Measurements from ENCODE around the gene RGS10.

The RGS10 gene

DNA sequence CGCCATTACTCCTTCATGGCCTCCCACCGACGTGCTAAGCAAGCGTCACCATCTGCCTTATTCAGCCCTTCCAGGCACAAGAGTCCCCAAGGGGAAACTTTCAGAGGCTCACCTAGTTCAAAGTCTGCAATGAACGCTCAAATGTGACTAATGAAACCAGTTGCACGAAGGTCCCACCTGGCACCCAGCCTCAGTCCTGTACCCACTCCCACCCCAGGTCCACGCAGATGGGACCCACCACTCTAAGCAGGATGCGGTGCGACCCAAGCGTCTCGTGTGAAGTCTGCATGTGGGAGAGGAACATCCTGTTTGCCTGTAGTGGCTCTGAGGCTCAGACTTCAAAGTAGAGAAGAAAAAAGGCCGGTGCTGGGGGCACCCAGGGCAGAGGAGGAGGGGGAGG is 40.3 kb downstream of the RGS10 start:
- in situ Hi-C loops (cut with MboI; ENCODE audit: low pct_unique_long_range_greater_than_20kb, low sequenced_read_pairs), result no loop called here
- DNase-seq, result no peak

DNA sequence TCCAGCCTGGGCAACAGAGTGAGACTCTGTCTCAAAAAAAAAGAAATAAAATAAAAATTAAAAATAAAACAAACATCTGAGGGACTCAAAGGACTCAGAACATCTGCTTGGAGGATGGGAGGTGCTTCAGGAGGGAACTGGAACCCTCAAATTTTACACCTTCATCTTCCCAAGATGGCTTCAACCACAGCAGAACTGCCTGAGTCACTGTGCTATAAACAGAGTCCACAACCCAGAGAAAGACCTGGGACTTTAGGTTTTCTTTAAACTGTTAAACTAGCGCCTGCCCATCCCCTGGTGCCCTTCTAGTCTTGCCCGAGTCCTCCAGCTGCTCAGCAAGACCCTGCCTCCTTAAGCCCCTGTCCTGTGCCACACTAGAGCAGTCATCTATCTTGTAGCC is 40.8 kb downstream of the RGS10 start:
- in situ Hi-C loops (cut with MboI; ENCODE audit: low pct_unique_long_range_greater_than_20kb, low sequenced_read_pairs), result no loop called here
- no peak for DNase-seq

GRCh38 chr10:119500821-119501220 is 41.7 kb downstream of the RGS10 start:
- in situ Hi-C loops (cut with MboI; ENCODE audit: low pct_unique_long_range_greater_than_20kb, low sequenced_read_pairs), result no loop called here

DNA sequence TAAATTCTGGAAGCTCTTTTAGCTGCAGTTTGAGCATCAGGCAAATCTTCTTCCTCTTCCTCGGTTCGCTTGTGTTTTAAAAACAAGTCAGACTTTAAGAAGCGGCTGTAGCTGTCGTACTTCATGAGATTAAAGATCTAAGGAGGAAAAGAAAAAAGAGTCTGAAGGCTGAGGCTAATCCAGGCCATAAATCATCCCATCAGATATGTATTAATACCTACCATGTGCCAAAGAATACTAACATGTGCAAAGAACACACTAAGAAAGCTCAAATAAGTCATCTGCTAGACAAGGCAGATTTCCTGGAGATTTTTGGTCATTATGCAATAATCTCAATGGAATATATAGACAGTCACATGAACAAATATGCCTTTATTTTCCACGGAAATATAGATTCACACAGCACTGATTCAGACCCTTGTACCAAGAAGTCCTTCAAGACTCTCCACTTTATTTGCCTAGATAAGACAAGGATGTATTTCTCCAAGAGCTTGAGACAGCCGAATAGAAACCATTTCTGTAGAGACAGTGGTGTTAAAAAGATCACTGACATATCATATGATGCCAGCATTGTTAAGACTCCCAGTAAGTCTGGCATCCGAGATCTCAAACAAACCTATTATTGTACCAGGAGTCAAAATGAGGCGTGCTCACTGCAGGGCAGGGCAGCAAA is 42.3 kb downstream of the RGS10 start:
- in situ Hi-C loops (cut with MboI; ENCODE audit: low pct_unique_long_range_greater_than_20kb, low sequenced_read_pairs), result no loop called here
- no peak for DNase-seq

More at GRCh38 chr10:119500821-119501220, 41.7 kb downstream of the RGS10 start:
- no peak for DNase-seq

DNA sequence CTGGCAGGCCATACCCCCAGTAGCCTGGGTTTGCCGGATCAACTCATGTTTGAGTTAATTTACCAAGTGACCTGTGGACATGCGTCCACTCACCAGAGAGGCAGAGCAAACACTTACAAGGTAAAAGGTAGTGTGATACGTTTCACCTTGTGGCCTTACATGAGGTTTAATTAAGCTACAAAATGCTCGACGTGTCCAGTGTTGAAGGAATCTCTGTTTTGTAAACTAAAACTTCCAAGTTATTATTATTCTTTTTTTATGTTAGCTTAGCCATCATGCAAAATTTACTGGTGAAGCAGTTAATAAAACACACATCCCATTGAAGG is 42.9 kb downstream of the RGS10 start:
- in situ Hi-C loops (cut with MboI; ENCODE audit: low pct_unique_long_range_greater_than_20kb, low sequenced_read_pairs), result no loop called here
- no peak for DNase-seq

DNA sequence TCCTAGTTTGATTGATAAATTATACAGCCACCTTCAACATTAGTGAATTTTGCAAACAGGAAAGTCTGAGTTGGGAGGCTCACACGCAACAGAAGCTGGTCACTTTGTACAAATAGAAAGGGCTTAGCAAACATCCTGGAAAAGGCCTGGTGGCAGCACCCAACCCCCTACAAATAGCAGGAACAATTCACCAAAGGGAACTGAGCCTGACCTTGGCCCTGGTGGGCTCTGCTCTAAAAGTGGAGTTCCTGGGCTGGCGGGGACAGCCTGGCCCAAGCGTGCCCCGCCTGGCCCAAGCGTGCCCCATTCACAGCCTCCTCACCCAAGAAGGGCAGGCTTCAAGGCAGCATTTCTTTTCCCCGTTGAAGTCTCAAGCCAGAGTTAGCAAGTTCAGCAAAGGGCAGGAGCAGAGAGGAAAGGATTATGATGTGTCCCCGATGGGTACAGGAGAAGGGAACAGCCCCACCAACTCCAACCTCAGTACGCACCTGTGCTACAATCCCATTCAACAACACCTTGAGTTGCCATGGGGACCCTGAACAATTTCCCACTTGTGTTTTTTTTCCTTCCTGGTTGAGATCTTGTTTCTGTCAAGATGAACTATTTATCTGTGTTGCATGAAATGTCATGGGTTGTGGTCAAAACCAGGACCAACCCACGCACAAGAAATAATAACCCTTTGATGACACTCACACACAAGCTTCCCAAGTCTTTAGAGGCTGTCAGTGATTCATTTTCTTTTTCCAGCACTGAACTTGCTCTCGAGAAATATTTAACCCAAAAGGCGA is 43.4 kb downstream of the RGS10 start:
- in situ Hi-C loops (cut with MboI; ENCODE audit: low pct_unique_long_range_greater_than_20kb, low sequenced_read_pairs), result no loop called here
- no peak for DNase-seq

GRCh38 chr10:119497243-119497642 is 45.3 kb downstream of the RGS10 start:
- in situ Hi-C loops (cut with MboI; ENCODE audit: low pct_unique_long_range_greater_than_20kb, low sequenced_read_pairs), result no loop called here

DNA sequence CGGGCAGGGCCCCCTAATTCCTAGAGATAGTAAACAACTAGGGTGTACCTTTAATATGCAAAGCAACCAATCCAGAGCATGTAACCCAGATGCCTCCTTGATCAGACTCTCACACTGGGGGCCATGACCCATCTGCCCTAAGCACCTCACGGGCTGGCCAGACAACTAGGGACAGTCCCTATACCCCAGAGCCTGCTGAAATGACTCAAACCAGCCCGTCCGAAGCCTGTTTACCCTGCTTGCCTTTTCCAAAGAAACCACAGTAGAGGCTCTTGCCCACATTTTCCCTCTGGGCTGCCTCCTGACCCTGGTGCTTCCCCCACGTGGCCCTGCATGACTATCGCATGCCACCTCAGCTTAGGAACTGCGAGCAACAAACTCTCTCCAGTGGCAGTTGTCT is 46.2 kb downstream of the RGS10 start:
- in situ Hi-C loops (cut with MboI; ENCODE audit: low pct_unique_long_range_greater_than_20kb, low sequenced_read_pairs), result no loop called here
- DNase-seq, result no peak

More at GRCh38 chr10:119497243-119497642, 45.3 kb downstream of the RGS10 start:
- no peak for DNase-seq

GRCh38 chr10:119495545-119495944 is 47.0 kb downstream of the RGS10 start:
- no peak for DNase-seq
- in situ Hi-C loops (cut with MboI; ENCODE audit: low pct_unique_long_range_greater_than_20kb, low sequenced_read_pairs), result no loop called here

- in situ Hi-C loops (cut with MboI; ENCODE audit: low pct_unique_long_range_greater_than_20kb, low sequenced_read_pairs), result no loop called here
- no peak for DNase-seq
These were observed 47.5 kb downstream of the RGS10 start for GRCh38 chr10:119495021-119495505.

- in situ Hi-C loops (cut with MboI; ENCODE audit: low pct_unique_long_range_greater_than_20kb, low sequenced_read_pairs), result no loop called here
These were observed 48.1 kb downstream of the RGS10 start for GRCh38 chr10:119494236-119495020.

GRCh38 chr10:119493155-119493554 is 49.4 kb downstream of the RGS10 start:
- no peak for DNase-seq
- in situ Hi-C loops (cut with MboI; ENCODE audit: low pct_unique_long_range_greater_than_20kb, low sequenced_read_pairs), result no loop called here

More at GRCh38 chr10:119494236-119495020, 48.1 kb downstream of the RGS10 start:
- DNase-seq, result no peak

DNA sequence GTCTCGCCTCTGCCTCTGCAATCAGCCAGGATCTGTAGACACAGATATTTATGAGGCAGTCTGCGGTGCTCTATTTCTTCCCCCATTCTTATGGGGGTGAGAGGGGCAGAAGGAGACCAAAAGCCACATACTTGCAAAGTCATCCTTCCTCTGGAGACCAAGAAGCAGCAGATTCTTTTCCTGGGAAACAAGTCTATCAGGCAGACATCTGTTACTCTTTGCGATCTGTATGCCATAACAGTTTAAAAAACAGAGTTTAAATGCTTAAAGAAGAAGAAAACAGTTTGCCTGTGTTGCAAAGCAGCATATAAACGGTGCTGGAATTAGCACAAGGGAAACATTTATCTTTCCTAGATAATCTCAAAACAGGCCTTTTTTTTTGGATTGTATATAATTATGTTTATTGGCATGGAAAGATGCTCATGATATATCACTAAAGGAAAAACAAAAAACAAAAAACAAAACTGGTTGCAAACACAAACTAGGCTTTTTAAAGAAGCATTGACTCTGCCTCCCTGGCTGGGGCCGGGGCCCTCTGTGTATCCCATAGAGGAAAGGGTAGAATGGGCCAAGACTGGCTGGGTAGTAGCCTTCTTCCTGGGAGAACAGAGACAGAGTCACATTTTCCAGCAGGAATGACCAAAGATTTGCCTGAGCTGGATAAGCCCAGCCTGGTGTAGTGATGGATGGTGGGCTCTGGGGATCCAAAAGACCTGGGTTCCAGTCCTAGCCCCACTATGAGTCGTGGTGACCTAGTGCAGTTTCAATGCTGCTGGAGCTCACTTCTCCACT is 50.4 kb downstream of the RGS10 start:
- no peak for DNase-seq
- in situ Hi-C loops (cut with MboI; ENCODE audit: low pct_unique_long_range_greater_than_20kb, low sequenced_read_pairs), result no loop called here

GRCh38 chr10:119489991-119490326 is 52.6 kb downstream of the RGS10 start:
- no peak for DNase-seq
- in situ Hi-C loops (cut with MboI; ENCODE audit: low pct_unique_long_range_greater_than_20kb, low sequenced_read_pairs), result no loop called here

- in situ Hi-C loops (cut with MboI; ENCODE audit: low pct_unique_long_range_greater_than_20kb, low sequenced_read_pairs), result no loop called here
- no peak for DNase-seq
These were observed 53.8 kb downstream of the RGS10 start for GRCh38 chr10:119488675-119489074.

- in situ Hi-C loops (cut with MboI; ENCODE audit: low pct_unique_long_range_greater_than_20kb, low sequenced_read_pairs), result no loop called here
- DNase-seq, result peak; percentile 8
These were observed 58.7 kb downstream of the RGS10 start for GRCh38 chr10:119483839-119484238.

DNA sequence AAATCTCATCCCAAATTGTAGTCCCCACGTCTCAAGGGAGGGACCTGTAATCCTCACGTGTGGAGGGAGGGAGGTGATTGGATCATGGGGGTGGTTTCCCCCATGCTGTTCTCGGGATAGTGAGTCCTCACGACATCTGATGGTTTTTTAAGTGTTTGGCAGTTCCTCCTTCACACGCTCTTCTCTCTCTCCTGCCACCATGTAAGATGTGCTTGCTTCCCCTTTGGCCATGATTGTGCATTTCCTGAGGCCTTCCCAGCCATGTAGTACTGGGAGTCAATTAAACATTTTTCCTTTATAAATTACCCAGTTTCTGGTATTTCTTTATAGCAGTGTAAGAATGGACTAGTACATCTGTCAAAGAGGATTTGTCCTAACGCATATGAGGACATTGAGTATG is 59.5 kb downstream of the RGS10 start:
- in situ Hi-C loops (cut with MboI; ENCODE audit: low pct_unique_long_range_greater_than_20kb, low sequenced_read_pairs), result no loop called here
- peak; percentile 51 for DNase-seq

- in situ Hi-C loops (cut with MboI; ENCODE audit: low pct_unique_long_range_greater_than_20kb, low sequenced_read_pairs), result no loop called here
- DNase-seq, result no peak
These were observed 60.6 kb downstream of the RGS10 start for GRCh38 chr10:119481781-119482426.

- in situ Hi-C loops (cut with MboI; ENCODE audit: low pct_unique_long_range_greater_than_20kb, low sequenced_read_pairs), result no loop called here
- DNase-seq, result no peak
These were observed 61.9 kb downstream of the RGS10 start for GRCh38 chr10:119480667-119481066.

All from KBM-7 (cell line).